Liver (tissue), 9 donors: ENCODE results near the gene GAS6. TPM values are rescaled to one million over a fixed set of nuclear protein-coding genes. Genes with fewer than 3 reads are reported as not detected.
A peak's percentile ranks its signal among the peaks of the same experiment; 100 is the strongest.

Experiments
- DNase-seq: peaks from one replicate; pipeline ENCODE4 v3.0.0-alpha.2; 2017; ENCODE audit warnings: low spot score
- H3K27ac ChIP-seq, 2 donors: one replicate each; pipeline ENCODE4 v1.7.0; 2013; ENCODE audit warnings: inconsistent platforms in 2 of 2, low read length in 2 of 2, control low read depth in 1 of 2, low read depth in 1 of 2, mild to moderate bottlenecking in 1 of 2
- H3K27me3 ChIP-seq, 4 donors: one replicate each; pipeline versions ENCODE4 v1.6.1 to v1.7.0; 2013; ENCODE audit warnings: low read length in 3 of 4, inconsistent platforms in 1 of 4, mild to moderate bottlenecking in 1 of 4, moderate library complexity in 1 of 4; ENCODE audit not compliant: control insufficient read depth in 4 of 4, insufficient read depth in 4 of 4
- H3K36me3 ChIP-seq, 4 donors: one replicate each; pipeline versions ENCODE4 v1.6.1 to v1.7.0; 2013; ENCODE audit warnings: low read length in 3 of 4, mild to moderate bottlenecking in 3 of 4, low read depth in 1 of 4, moderate library complexity in 1 of 4; ENCODE audit not compliant: control insufficient read depth in 4 of 4, insufficient read depth in 3 of 4
- H3K4me1 ChIP-seq, 4 donors: one replicate each; pipeline versions ENCODE4 v1.6.1 to v1.7.0; 2013; ENCODE audit warnings: low read length in 3 of 4, mild to moderate bottlenecking in 3 of 4, moderate library complexity in 1 of 4; ENCODE audit not compliant: control insufficient read depth in 4 of 4, insufficient read depth in 4 of 4
- H3K4me3 ChIP-seq, 3 donors: one replicate each; pipeline versions ENCODE4 v1.6.1 to v1.7.0; 2013; ENCODE audit warnings: low read length in 3 of 3, control low read depth in 1 of 3, low read depth in 1 of 3, mild to moderate bottlenecking in 1 of 3
- H3K9ac ChIP-seq, 2 donors: one replicate each; pipeline ENCODE4 v1.7.0; 2013; ENCODE audit warnings: low read length in 2 of 2, mild to moderate bottlenecking in 2 of 2, moderate library complexity in 2 of 2, control low read depth in 1 of 2, low read depth in 1 of 2
- H3K9me3 ChIP-seq, 4 donors: one replicate each; pipeline versions ENCODE4 v1.6.1 to v1.7.0; 2013; ENCODE audit warnings: low read length in 3 of 4; ENCODE audit not compliant: control insufficient read depth in 4 of 4
- EGR1 ChIP-seq, 2 donors: IDR thresholded peaks; 2 replicates each; pipeline ENCODE4 v1.6.1; 2016 to 2018; ENCODE audit warnings: antibody characterized with exemption in 2 of 2, low read depth in 2 of 2
- FOXA1 ChIP-seq: IDR thresholded peaks from 2 replicates; pipeline ENCODE4 v1.6.1; 2016; ENCODE audit warnings: antibody characterized with exemption
- FOXA2 ChIP-seq: IDR thresholded peaks from 2 replicates; pipeline ENCODE4 v1.6.1; 2016; ENCODE audit warnings: antibody characterized with exemption
- GABPA ChIP-seq, 2 donors: IDR thresholded peaks in 1 of 2; conservative IDR thresholded peaks in 1 of 2; 2 replicates each; pipeline ENCODE4 v1.6.1; 2016; ENCODE audit warnings: antibody characterized with exemption in 2 of 2, mild to moderate bottlenecking in 1 of 2, moderate library complexity in 1 of 2
- HNF4A ChIP-seq, 2 donors: conservative IDR thresholded peaks; 2 replicates each; pipeline ENCODE4 v1.6.1; 2016; ENCODE audit warnings: antibody characterized with exemption in 2 of 2, mild to moderate bottlenecking in 2 of 2
- HNF4G ChIP-seq: IDR thresholded peaks from 2 replicates; pipeline ENCODE4 v1.6.1; 2016; ENCODE audit warnings: antibody characterized with exemption
- JUND ChIP-seq, 2 donors: IDR thresholded peaks; 2 replicates each; pipeline ENCODE4 v1.6.1; 2016; ENCODE audit warnings: antibody characterized with exemption in 2 of 2
- NR2F2 ChIP-seq: IDR thresholded peaks from 2 replicates; pipeline ENCODE4 v1.6.1; 2016; ENCODE audit warnings: antibody characterized with exemption
- RAD21 ChIP-seq, 2 donors: IDR thresholded peaks; 2 replicates each; pipeline ENCODE4 v1.6.1; 2016; ENCODE audit warnings: antibody characterized with exemption in 2 of 2, mild to moderate bottlenecking in 2 of 2
- RXRA ChIP-seq, 2 donors: IDR thresholded peaks; 2 replicates each; pipeline ENCODE4 v1.6.1; 2017 to 2018; ENCODE audit warnings: antibody characterized with exemption in 2 of 2, mild to moderate bottlenecking in 1 of 2
- SP1 ChIP-seq: IDR thresholded peaks from 2 replicates; pipeline ENCODE4 v1.6.1; 2018; ENCODE audit warnings: antibody characterized with exemption, mild to moderate bottlenecking
- TAF1 ChIP-seq: conservative IDR thresholded peaks from 2 replicates; pipeline ENCODE4 v1.6.1; 2016; ENCODE audit warnings: antibody characterized with exemption, mild to moderate bottlenecking
- YY1 ChIP-seq: IDR thresholded peaks from 2 replicates; pipeline ENCODE4 v1.6.1; 2016; ENCODE audit warnings: antibody characterized with exemption, mild to moderate bottlenecking
- WGBS: extraction: QIAGEN DNeasy Blood & Tissue Kit; methylation state at CpG from one replicate; pipeline ENCODE4 v1.1.7; 2013; 5-methylcytosine and 5-hydroxymethylcytosine counted together
- polyA plus RNA-seq, 2 donors: library from polyadenylated mRNA; stranded (reverse) in 1 of 2; unstranded in 1 of 2; fragments of 200-250 nt in 1 of 2; fragments of >200 nt in 1 of 2; fragmentation: Nextera tagmentation in 1 of 2; extraction: Ambion mirVana in 1 of 2; gene quantifications; one replicate each; pipeline versions ENCODE4 v1.2.1 to v1.2.3, GENCODE V29; 2013 to 2015
- total RNA-seq, 2 donors: library from RNA; depleted of rRNA; stranded (reverse); fragments of >200 nt; gene quantifications; one replicate each; pipeline ENCODE4 v1.2.3, GENCODE V29; 2014
- TF ChIP-seq, protein P1 (sequence below): IDR thresholded peaks from 2 replicates; pipeline ENCODE4 v1.6.1; 2016; ENCODE audit warnings: antibody characterized with exemption
- TF ChIP-seq, protein P2 (sequence below): IDR thresholded peaks from 2 replicates; pipeline ENCODE4 v1.6.1; 2016; ENCODE audit warnings: antibody characterized with exemption
- TF ChIP-seq, protein P3 (sequence below): IDR thresholded peaks from 2 replicates; pipeline ENCODE4 v1.6.1; 2016; ENCODE audit warnings: antibody characterized with exemption, mild to moderate bottlenecking
- TF ChIP-seq, protein P4 (sequence below): IDR thresholded peaks from 2 replicates; pipeline ENCODE4 v1.6.1; 2016; ENCODE audit warnings: antibody characterized with exemption
- TF ChIP-seq, protein P5 (sequence below): fragments of 150-350 bp; IDR thresholded peaks from 2 replicates; pipeline ENCODE4 v1.5.1; 2017; ENCODE audit warnings: improper control_type of control experiment, low read depth, low read length; ENCODE audit not compliant: missing input control
- donor health status: healthy.
- donor health status: healthy.
- donor health status: healthy.
- donor health status: healthy.
- donor health status: healthy.

GAS6 gene
- total and polyA plus RNA-seq, 4 donors = 2.5 to 30.2 (median 9.1) TPM

DNA sequence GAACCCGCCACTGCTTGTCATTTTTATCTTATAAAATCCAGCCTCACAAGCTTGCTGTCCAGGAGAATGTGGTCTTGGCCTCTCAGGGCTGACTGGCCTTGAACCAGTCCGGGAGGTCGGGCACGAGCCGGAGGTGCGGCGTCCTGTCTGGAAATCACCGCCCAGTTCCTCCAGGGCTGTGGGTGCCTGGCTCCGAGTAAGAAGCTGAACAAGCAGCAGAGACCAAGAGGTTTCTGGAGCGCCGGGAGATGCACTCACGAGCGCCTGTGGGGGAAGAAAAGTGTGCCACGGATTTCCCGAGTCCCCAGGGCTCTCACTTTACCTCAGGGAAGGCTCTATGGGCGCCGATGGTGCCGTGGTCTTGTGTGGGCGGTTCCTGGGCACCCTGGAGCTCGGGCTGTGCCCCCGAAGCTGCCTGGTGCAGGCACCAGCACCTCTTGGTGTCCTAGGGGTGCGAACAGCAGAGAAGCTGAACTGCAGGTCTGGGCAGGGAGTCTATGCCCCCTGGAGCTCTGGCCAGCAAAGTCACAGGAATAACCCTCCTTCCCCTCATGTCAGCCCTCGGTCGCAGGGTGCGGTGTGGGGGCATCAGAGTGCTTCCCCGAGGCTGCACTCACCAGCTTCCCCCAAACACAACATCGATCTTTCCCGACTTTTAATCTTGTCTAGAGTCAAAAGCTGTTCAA is 50.0 kb downstream of the GAS6 start:
- H3K4me1 ChIP-seq = peaks cover 0 to 4% (median 2%) of the 10 kb centered on the region in 4 donors
- WGBS = 62% methylated on average over 28 of the region's 28 CpGs
- no peak overlapping the region for H3K4me3 ChIP-seq

DNA sequence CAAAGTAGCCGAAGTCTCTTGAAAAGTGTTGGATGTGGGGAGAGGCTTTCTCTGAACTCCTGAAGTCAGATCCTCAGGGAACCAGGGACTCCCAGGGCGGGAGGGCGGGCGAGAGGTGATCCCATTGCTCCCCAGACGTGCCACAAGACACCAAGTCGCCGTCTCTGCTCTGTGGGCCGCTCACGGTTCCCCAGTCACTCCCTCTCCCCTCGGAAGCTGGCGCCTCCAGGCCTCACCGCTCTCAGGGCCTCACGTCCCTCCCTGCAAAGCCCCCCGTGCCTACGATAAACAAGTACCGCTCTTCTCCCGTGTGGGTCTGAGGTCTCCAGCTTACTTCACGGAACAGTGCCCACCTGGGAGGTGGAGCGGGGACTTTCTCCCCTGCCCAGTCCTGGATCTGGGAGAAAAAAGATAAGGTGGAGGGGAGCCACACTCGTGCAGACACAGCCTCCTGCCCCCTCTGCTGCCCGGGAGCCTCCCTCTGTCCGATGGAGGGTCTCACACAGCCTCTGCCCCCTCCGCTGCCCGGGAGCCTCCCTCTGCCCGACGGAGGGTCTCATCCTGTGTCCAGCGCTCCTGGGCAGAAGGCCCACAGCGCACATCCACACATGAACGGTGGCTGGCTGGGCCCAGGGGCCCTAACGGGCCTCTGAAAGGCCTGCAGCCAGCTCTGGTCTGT is 50.7 kb downstream of the GAS6 start:
- Histone ChIP-seq H3K27ac (no peak overlapping the region), H3K4me3 (no peak overlapping the region)
- 82% methylated on average over 30 of the region's 30 CpGs for WGBS

More for the DNA sequence above, 50.0 kb downstream of the GAS6 start:
- Histone ChIP-seq H3K9ac (no peak overlapping the region), H3K36me3 (no peaks in the 10 kb centered on the region), H3K27me3 (no peaks in the 10 kb centered on the region), H3K9me3 (peaks cover 0 to 2% (median 0%) of the 10 kb centered on the region in 4 donors), H3K27ac (no peak overlapping the region)
- TF ChIP-seq, protein P1, sequence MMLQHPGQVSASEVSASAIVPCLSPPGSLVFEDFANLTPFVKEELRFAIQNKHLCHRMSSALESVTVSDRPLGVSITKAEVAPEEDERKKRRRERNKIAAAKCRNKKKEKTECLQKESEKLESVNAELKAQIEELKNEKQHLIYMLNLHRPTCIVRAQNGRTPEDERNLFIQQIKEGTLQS = no peak
- TF ChIP-seq NR2F2 = peak; percentile 94
- DNase-seq = no peak

More for the DNA sequence above, 50.7 kb downstream of the GAS6 start:
- no peak for TF ChIP-seq TAF1
- TF ChIP-seq, protein P2, sequence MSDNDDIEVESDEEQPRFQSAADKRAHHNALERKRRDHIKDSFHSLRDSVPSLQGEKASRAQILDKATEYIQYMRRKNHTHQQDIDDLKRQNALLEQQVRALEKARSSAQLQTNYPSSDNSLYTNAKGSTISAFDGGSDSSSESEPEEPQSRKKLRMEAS = no peak
- no peak for TF ChIP-seq RAD21 (IDR thresholded peaks at IDR 0.05)
- no peak for TF ChIP-seq YY1
- no peak for TF ChIP-seq SP1
- TF ChIP-seq, protein P3, sequence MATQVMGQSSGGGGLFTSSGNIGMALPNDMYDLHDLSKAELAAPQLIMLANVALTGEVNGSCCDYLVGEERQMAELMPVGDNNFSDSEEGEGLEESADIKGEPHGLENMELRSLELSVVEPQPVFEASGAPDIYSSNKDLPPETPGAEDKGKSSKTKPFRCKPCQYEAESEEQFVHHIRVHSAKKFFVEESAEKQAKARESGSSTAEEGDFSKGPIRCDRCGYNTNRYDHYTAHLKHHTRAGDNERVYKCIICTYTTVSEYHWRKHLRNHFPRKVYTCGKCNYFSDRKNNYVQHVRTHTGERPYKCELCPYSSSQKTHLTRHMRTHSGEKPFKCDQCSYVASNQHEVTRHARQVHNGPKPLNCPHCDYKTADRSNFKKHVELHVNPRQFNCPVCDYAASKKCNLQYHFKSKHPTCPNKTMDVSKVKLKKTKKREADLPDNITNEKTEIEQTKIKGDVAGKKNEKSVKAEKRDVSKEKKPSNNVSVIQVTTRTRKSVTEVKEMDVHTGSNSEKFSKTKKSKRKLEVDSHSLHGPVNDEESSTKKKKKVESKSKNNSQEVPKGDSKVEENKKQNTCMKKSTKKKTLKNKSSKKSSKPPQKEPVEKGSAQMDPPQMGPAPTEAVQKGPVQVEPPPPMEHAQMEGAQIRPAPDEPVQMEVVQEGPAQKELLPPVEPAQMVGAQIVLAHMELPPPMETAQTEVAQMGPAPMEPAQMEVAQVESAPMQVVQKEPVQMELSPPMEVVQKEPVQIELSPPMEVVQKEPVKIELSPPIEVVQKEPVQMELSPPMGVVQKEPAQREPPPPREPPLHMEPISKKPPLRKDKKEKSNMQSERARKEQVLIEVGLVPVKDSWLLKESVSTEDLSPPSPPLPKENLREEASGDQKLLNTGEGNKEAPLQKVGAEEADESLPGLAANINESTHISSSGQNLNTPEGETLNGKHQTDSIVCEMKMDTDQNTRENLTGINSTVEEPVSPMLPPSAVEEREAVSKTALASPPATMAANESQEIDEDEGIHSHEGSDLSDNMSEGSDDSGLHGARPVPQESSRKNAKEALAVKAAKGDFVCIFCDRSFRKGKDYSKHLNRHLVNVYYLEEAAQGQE = no peak
- no peak for TF ChIP-seq NR2F2
- TF ChIP-seq, protein P4, sequence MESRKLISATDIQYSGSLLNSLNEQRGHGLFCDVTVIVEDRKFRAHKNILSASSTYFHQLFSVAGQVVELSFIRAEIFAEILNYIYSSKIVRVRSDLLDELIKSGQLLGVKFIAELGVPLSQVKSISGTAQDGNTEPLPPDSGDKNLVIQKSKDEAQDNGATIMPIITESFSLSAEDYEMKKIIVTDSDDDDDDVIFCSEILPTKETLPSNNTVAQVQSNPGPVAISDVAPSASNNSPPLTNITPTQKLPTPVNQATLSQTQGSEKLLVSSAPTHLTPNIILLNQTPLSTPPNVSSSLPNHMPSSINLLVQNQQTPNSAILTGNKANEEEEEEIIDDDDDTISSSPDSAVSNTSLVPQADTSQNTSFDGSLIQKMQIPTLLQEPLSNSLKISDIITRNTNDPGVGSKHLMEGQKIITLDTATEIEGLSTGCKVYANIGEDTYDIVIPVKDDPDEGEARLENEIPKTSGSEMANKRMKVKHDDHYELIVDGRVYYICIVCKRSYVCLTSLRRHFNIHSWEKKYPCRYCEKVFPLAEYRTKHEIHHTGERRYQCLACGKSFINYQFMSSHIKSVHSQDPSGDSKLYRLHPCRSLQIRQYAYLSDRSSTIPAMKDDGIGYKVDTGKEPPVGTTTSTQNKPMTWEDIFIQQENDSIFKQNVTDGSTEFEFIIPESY = no peak
- TF ChIP-seq EGR1 (IDR thresholded peaks at IDR 0.05; ENCODE audit: low read depth in 2 of 2) = no peak
- no peak for TF ChIP-seq HNF4A (conservative IDR thresholded peaks at IDR 0.05)
- TF ChIP-seq, protein P5, sequence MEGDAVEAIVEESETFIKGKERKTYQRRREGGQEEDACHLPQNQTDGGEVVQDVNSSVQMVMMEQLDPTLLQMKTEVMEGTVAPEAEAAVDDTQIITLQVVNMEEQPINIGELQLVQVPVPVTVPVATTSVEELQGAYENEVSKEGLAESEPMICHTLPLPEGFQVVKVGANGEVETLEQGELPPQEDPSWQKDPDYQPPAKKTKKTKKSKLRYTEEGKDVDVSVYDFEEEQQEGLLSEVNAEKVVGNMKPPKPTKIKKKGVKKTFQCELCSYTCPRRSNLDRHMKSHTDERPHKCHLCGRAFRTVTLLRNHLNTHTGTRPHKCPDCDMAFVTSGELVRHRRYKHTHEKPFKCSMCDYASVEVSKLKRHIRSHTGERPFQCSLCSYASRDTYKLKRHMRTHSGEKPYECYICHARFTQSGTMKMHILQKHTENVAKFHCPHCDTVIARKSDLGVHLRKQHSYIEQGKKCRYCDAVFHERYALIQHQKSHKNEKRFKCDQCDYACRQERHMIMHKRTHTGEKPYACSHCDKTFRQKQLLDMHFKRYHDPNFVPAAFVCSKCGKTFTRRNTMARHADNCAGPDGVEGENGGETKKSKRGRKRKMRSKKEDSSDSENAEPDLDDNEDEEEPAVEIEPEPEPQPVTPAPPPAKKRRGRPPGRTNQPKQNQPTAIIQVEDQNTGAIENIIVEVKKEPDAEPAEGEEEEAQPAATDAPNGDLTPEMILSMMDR = no peak
- TF ChIP-seq GABPA (IDR thresholded peaks at IDR 0.05 in 1 of 2, conservative IDR thresholded peaks at IDR 0.05 in 1 of 2) = no peak
- no peak for TF ChIP-seq HNF4G
- TF ChIP-seq, protein P1 = no peak
- TF ChIP-seq JUND (IDR thresholded peaks at IDR 0.05) = no peak
- no peak for TF ChIP-seq FOXA1
- TF ChIP-seq RXRA (IDR thresholded peaks at IDR 0.05) = no peak
- TF ChIP-seq FOXA2 = no peak
- DNase-seq = no peak
- H3K36me3 ChIP-seq = no peaks in the 10 kb centered on the region
- H3K27me3 ChIP-seq = no peaks in the 10 kb centered on the region
- peaks cover 0 to 4% (median 2%) of the 10 kb centered on the region in 4 donors for H3K4me1 ChIP-seq
- no peak overlapping the region for H3K9ac ChIP-seq
- peaks cover under 1 to 4% (median 3%) of the 10 kb centered on the region in 4 donors for H3K9me3 ChIP-seq
